A549 (cell line): ENCODE data around the gene ZNF317. TPM values are rescaled to one million over a fixed set of nuclear protein-coding genes. Genes with fewer than 3 reads are reported as not detected.

Experiments used
- ATAC-seq, 2 experiments: fragments of 200-7000 bp in 1 of 2; fragments of >200 bp in 1 of 2; cut with Nextera tagmentation in 1 of 2; cut with Tn5 transposase in 1 of 2; 3 replicates each; pipeline versions ENCODE4 v1.8.0 to v1.9.1; 2018 to 2020; ENCODE audit warnings: mild to moderate bottlenecking in 1 of 2, moderate library complexity in 1 of 2
- CTCF ChIA-PET: fragments of 300-600 bp; sonication (Branson Sonifier 250); formaldehyde crosslinking; extraction: SDS; loops from one replicate; lab custom pipeline; 2021; ENCODE audit warnings: antibody characterized with exemption, inconsistent platforms; lab: Yijun Ruan, JAX
- POLR2A ChIA-PET: fragments of 350-600 bp; formaldehyde crosslinking; extraction: SDS; loops from one replicate; lab custom pipeline; 2021; ENCODE audit warnings: antibody characterized with exemption, inconsistent platforms; lab: Yijun Ruan, JAX
- DNase-seq, 2 experiments: peaks; one replicate each; pipeline versions ENCODE4 v3.0.0 to v3.0.0-alpha.2; 2011 to 2016; ENCODE audit warnings: low read depth in 1 of 2, low spot score in 1 of 2
- FAIRE-seq: peaks from 2 replicates; lab custom pipeline; 2011; peaks lifted over from hg19 to GRCh38; lab: Jason Lieb, UNC
- H3K27ac ChIP-seq, 2 experiments: fragments of >200 bp; sonication (Bioruptor Twin); formaldehyde crosslinking; 3 replicates each; pipeline ENCODE4 v1.5.1; 2016 to 2017
- H3K4me1 ChIP-seq: fragments of >200 bp; sonication (Bioruptor Twin); formaldehyde crosslinking; 3 replicates; pipeline ENCODE4 v1.6.1; 2016
- H3K4me2 ChIP-seq: fragments of >200 bp; sonication (Bioruptor Twin); formaldehyde crosslinking; 3 replicates; pipeline ENCODE4 v1.6.1; 2016
- H3K4me3 ChIP-seq: fragments of >200 bp; sonication (Bioruptor Twin); formaldehyde crosslinking; 3 replicates; pipeline ENCODE4 v1.5.1; 2016
- H3K9me3 ChIP-seq: fragments of >200 bp; sonication (Bioruptor Twin); formaldehyde crosslinking; 3 replicates; pipeline ENCODE4 v1.6.1; 2016
- CBX2 ChIP-seq: fragments of 200-600 bp; sonication (generic); IDR thresholded peaks from 2 replicates; pipeline ENCODE4 v1.6.1; 2016; ENCODE audit warnings: low read depth, mild to moderate bottlenecking, borderline replicate concordance
- CEBPB ChIP-seq, 2 experiments: fragments of >200 bp in 1 of 2; sonication (Bioruptor Twin) in 1 of 2; formaldehyde crosslinking in 1 of 2; IDR thresholded peaks; 2 replicates each; pipeline ENCODE4 v1.6.1; 2012 to 2016
- CHD2 ChIP-seq: fragments of 150-350 bp; IDR thresholded peaks from 2 replicates; pipeline ENCODE4 v1.6.1; 2014; ENCODE audit warnings: low read length; ENCODE audit not compliant: partially characterized antibody
- CHD4 ChIP-seq: fragments of 200-600 bp; sonication (generic); IDR thresholded peaks from 2 replicates; pipeline ENCODE4 v1.6.1; 2016; ENCODE audit warnings: antibody characterized with exemption, mild to moderate bottlenecking, borderline replicate concordance
- EHMT2 ChIP-seq: fragments of 200-600 bp; sonication (generic); IDR thresholded peaks from 2 replicates; pipeline ENCODE4 v1.6.1; 2016; ENCODE audit warnings: antibody characterized with exemption, low read depth, mild to moderate bottlenecking, moderate library complexity
- ESRRA ChIP-seq: fragments of 150-350 bp; IDR thresholded peaks from 2 replicates; pipeline ENCODE4 v1.6.1; 2014; ENCODE audit warnings: mild to moderate bottlenecking, low read length, borderline replicate concordance
- FOSL2 ChIP-seq, 2 experiments: fragments of 450-650 bp in 1 of 2; fragments of >200 bp in 1 of 2; sonication (Bioruptor Twin) in 1 of 2; formaldehyde crosslinking; IDR thresholded peaks; 2 replicates each; pipeline versions ENCODE4 v1.5.0 to v1.6.1; 2016 to 2020; ENCODE audit warnings: mild to moderate bottlenecking in 1 of 2, moderate library complexity in 1 of 2
- FOXS1 ChIP-seq: fragments of 250-450 bp; sonication (Bioruptor Pico); IDR thresholded peaks from 2 replicates; pipeline ENCODE4 v1.5.0; 2020; ENCODE audit warnings: mild to moderate bottlenecking, moderate library complexity
- HOXB13 ChIP-seq: fragments of 250-450 bp; sonication (Bioruptor Pico); IDR thresholded peaks from 2 replicates; pipeline ENCODE4 v1.5.0; 2020; ENCODE audit warnings: low read depth, mild to moderate bottlenecking, moderate library complexity
- NR3C1 ChIP-seq: fragments of >200 bp; sonication (Bioruptor Twin); formaldehyde crosslinking; IDR thresholded peaks from 3 replicates; pipeline ENCODE4 v1.6.1; 2017
- PHF8 ChIP-seq: fragments of 200-600 bp; sonication (generic); IDR thresholded peaks from 2 replicates; pipeline ENCODE4 v1.6.1; 2016; ENCODE audit warnings: low read depth, mild to moderate bottlenecking, antibody characterized with exemption, moderate library complexity, borderline replicate concordance
- POLR2A ChIP-seq: IDR thresholded peaks from 2 replicates; pipeline ENCODE4 v1.6.1; 2012; ENCODE audit warnings: mild to moderate bottlenecking, low read length
- POLR2AphosphoS2 ChIP-seq: conservative IDR thresholded peaks from 2 replicates; pipeline ENCODE4 v1.6.1; 2012; ENCODE audit warnings: low read length, improper control_type of control experiment, inconsistent platforms
- RCOR1 ChIP-seq: fragments of 150-350 bp; IDR thresholded peaks from 2 replicates; pipeline ENCODE4 v1.6.1; 2014; ENCODE audit warnings: antibody characterized with exemption, low read length, low read depth
- RFX5 ChIP-seq: fragments of 450-650 bp; IDR thresholded peaks from 2 replicates; pipeline ENCODE4 v1.7.1; 2014; ENCODE audit warnings: antibody characterized with exemption, mild to moderate bottlenecking, moderate library complexity
- SREBF2 ChIP-seq: fragments of 450-650 bp; IDR thresholded peaks from 2 replicates; pipeline ENCODE4 v1.6.1; 2014; ENCODE audit warnings: mild to moderate bottlenecking, moderate library complexity
- TFCP2L1 ChIP-seq: fragments of 250-450 bp; sonication (Bioruptor Pico); IDR thresholded peaks from 2 replicates; pipeline ENCODE4 v1.5.0; 2021; ENCODE audit warnings: mild to moderate bottlenecking
- ZC3H11A ChIP-seq: fragments of 450-650 bp; IDR thresholded peaks from 2 replicates; pipeline ENCODE4 v1.6.1; 2014; ENCODE audit warnings: antibody characterized with exemption, mild to moderate bottlenecking
- ZNF302 ChIP-seq: fragments of 250-450 bp; sonication (Bioruptor Pico); IDR thresholded peaks from 2 replicates; pipeline ENCODE4 v1.9.0; 2021; ENCODE audit warnings: inconsistent platforms, mild to moderate bottlenecking, moderate library complexity
- WGBS: methylation state at CpG from one replicate; pipeline ENCODE4 v1.1.6; 2017; ENCODE audit errors: missing lambda C conversion rate; 5-methylcytosine and 5-hydroxymethylcytosine counted together
- polyA plus RNA-seq, 4 experiments: library from polyadenylated mRNA; depleted of rRNA in 3 of 4; stranded (reverse); fragments of >200 nt; fragmentation: RNase III in 1 of 4; extraction: RNeasy Plus Mini Kit Qiagen cat#74134 plus additional on column Dnase treatment in 1 of 4; gene quantifications; 2 replicates in 3 of 4; 3 replicates in 1 of 4; pipeline ENCODE4 v1.2.3, GENCODE V29; 2011 to 2017
- TF ChIP-seq, protein P1 (sequence below): fragments of 150-350 bp; IDR thresholded peaks from 2 replicates; pipeline ENCODE4 v1.6.1; 2014; ENCODE audit warnings: low read depth, mild to moderate bottlenecking, low read length
- TF ChIP-seq, protein P2 (sequence below): fragments of 250-450 bp; sonication (Bioruptor Pico); IDR thresholded peaks from 2 replicates; pipeline ENCODE4 v1.5.0; 2021; ENCODE audit warnings: mild to moderate bottlenecking, moderate library complexity, borderline replicate concordance
- TF ChIP-seq, protein P3 (sequence below): fragments of 250-450 bp; sonication (Bioruptor Pico); IDR thresholded peaks from 2 replicates; pipeline ENCODE4 v1.5.0; 2020; ENCODE audit warnings: low read depth, mild to moderate bottlenecking, moderate library complexity
- TF ChIP-seq, protein P4 (sequence below): IDR thresholded peaks from 2 replicates; pipeline ENCODE4 v1.6.1; 2012; ENCODE audit warnings: low read depth, borderline replicate concordance
- TF ChIP-seq, protein P5 (sequence below): fragments of >200 bp; sonication (Bioruptor Twin); formaldehyde crosslinking; IDR thresholded peaks from 3 replicates; pipeline ENCODE4 v1.5.1; 2016
- TF ChIP-seq, protein P6 (sequence below): fragments of 450-650 bp; IDR thresholded peaks from 2 replicates; pipeline ENCODE4 v1.6.1; 2014; ENCODE audit warnings: antibody characterized with exemption
- TF ChIP-seq, protein P7 (sequence below): IDR thresholded peaks from 2 replicates; pipeline ENCODE4 v1.6.1; 2012
- TF ChIP-seq, protein P8 (sequence below): fragments of >200 bp; sonication (Bioruptor Twin); formaldehyde crosslinking; IDR thresholded peaks from 2 replicates; pipeline ENCODE4 v1.6.1; 2016

ZNF317 gene
- polyA plus RNA-seq, 2 of the 4 experiments (the other 2 are of a cell fraction): 16.3 to 21.8 TPM

DNA sequence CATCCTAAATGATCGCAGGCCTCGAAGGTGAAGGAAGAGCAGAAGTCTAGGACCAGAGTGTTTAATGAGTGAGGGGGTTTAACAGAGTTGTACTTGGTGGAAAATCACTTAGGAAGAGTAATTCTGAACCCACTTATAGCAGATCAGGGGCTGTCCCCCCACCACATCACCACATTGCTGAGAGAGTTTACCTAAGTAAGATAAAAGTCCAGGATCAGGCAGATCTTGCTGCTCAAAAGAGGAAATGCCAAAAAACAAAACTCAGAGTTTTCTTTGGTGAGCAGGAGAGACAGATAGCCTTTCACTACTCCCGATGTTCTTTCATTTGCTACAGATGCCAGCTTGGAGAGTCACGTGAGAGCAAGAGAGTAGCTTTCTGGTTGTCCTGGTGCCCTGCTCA, 15.4 kb downstream of the ZNF317 start:
- ChIA-PET POLR2A (no interaction called here), CTCF (no interaction called here)
- Histone ChIP-seq H3K27ac (no peak overlapping the region), H3K4me1 (no peaks in the 10 kb centered on the region), H3K4me3 (no peak overlapping the region), H3K4me2 (no peak overlapping the region), H3K9me3 (peaks cover 92% of the 10 kb centered on the region)
- TF ChIP-seq ESRRA (no peak), NR3C1 (no peak), PHF8 (no peak), TFCP2L1 (CRISPR knock-in tag) (no peak), RCOR1 (no peak), ZC3H11A (no peak), POLR2AphosphoS2 (no peak), CBX2 (no peak), HOXB13 (CRISPR knock-in tag) (no peak), CHD2 (no peak), FOXS1 (no peak), CEBPB (IDR thresholded peaks at IDR 0.05) (no peak), CHD4 (no peak), RFX5 (no peak), SREBF2 (no peak)
- TF ChIP-seq, protein P1, sequence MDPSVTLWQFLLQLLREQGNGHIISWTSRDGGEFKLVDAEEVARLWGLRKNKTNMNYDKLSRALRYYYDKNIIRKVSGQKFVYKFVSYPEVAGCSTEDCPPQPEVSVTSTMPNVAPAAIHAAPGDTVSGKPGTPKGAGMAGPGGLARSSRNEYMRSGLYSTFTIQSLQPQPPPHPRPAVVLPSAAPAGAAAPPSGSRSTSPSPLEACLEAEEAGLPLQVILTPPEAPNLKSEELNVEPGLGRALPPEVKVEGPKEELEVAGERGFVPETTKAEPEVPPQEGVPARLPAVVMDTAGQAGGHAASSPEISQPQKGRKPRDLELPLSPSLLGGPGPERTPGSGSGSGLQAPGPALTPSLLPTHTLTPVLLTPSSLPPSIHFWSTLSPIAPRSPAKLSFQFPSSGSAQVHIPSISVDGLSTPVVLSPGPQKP: no peak
- TF ChIP-seq, protein P2, sequence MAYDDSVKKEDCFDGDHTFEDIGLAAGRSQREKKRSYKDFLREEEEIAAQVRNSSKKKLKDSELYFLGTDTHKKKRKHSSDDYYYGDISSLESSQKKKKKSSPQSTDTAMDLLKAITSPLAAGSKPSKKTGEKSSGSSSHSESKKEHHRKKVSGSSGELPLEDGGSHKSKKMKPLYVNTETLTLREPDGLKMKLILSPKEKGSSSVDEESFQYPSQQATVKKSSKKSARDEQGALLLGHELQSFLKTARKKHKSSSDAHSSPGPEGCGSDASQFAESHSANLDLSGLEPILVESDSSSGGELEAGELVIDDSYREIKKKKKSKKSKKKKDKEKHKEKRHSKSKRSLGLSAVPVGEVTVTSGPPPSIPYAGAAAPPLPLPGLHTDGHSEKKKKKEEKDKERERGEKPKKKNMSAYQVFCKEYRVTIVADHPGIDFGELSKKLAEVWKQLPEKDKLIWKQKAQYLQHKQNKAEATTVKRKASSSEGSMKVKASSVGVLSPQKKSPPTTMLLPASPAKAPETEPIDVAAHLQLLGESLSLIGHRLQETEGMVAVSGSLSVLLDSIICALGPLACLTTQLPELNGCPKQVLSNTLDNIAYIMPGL (CRISPR knock-in tag): no peak
- TF ChIP-seq, protein P3, sequence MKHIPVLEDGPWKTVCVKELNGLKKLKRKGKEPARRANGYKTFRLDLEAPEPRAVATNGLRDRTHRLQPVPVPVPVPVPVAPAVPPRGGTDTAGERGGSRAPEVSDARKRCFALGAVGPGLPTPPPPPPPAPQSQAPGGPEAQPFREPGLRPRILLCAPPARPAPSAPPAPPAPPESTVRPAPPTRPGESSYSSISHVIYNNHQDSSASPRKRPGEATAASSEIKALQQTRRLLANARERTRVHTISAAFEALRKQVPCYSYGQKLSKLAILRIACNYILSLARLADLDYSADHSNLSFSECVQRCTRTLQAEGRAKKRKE (CRISPR knock-in tag): no peak
- no peak for DNase-seq
- 94% methylated on average over 4 of the region's 4 CpGs for WGBS
- no peak for FAIRE-seq
- ATAC-seq: no peak

DNA sequence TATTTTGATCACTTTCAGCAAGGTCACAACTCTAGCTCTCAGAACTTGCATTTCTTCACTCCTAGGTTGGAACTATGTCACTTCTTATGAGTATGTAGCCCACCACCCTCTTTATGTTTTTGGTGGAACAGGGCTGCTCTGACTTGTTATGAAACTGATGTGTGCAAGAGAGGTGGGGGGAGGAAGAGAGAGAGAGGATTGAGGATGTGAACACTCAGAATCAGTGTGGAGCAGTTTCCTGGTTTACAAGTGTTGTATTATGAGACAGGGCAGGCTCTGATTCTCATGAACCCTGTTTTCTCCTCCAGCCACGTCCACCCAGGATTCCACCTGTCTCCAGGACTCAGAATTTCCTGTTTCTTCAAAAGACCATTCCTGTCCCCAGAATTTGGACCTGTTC, 16.1 kb downstream of the ZNF317 start:
- no peak for ATAC-seq
- Histone ChIP-seq H3K4me2 (no peak overlapping the region), H3K27ac (no peak overlapping the region), H3K4me1 (no peaks in the 10 kb centered on the region), H3K4me3 (no peak overlapping the region), H3K9me3 (peaks cover 92% of the 10 kb centered on the region)
- ChIA-PET CTCF (no interaction called here), POLR2A (no interaction called here)
- no peak for FAIRE-seq
- DNase-seq: no peak
- TF ChIP-seq POLR2A (no peak), SREBF2 (no peak), RFX5 (no peak), CEBPB (IDR thresholded peaks at IDR 0.05) (no peak), RCOR1 (no peak), EHMT2 (no peak), FOSL2 (IDR thresholded peaks at IDR 0.05) (no peak), FOSL2 (CRISPR knock-in tag; IDR thresholded peaks at IDR 0.05) (no peak), ZNF302 (CRISPR knock-in tag) (no peak)
- TF ChIP-seq, protein P4, sequence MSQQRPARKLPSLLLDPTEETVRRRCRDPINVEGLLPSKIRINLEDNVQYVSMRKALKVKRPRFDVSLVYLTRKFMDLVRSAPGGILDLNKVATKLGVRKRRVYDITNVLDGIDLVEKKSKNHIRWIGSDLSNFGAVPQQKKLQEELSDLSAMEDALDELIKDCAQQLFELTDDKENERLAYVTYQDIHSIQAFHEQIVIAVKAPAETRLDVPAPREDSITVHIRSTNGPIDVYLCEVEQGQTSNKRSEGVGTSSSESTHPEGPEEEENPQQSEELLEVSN: no peak
- TF ChIP-seq, protein P5, sequence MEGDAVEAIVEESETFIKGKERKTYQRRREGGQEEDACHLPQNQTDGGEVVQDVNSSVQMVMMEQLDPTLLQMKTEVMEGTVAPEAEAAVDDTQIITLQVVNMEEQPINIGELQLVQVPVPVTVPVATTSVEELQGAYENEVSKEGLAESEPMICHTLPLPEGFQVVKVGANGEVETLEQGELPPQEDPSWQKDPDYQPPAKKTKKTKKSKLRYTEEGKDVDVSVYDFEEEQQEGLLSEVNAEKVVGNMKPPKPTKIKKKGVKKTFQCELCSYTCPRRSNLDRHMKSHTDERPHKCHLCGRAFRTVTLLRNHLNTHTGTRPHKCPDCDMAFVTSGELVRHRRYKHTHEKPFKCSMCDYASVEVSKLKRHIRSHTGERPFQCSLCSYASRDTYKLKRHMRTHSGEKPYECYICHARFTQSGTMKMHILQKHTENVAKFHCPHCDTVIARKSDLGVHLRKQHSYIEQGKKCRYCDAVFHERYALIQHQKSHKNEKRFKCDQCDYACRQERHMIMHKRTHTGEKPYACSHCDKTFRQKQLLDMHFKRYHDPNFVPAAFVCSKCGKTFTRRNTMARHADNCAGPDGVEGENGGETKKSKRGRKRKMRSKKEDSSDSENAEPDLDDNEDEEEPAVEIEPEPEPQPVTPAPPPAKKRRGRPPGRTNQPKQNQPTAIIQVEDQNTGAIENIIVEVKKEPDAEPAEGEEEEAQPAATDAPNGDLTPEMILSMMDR: no peak
- TF ChIP-seq, protein P6, sequence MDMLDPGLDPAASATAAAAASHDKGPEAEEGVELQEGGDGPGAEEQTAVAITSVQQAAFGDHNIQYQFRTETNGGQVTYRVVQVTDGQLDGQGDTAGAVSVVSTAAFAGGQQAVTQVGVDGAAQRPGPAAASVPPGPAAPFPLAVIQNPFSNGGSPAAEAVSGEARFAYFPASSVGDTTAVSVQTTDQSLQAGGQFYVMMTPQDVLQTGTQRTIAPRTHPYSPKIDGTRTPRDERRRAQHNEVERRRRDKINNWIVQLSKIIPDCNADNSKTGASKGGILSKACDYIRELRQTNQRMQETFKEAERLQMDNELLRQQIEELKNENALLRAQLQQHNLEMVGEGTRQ: no peak
- TF ChIP-seq, protein P7, sequence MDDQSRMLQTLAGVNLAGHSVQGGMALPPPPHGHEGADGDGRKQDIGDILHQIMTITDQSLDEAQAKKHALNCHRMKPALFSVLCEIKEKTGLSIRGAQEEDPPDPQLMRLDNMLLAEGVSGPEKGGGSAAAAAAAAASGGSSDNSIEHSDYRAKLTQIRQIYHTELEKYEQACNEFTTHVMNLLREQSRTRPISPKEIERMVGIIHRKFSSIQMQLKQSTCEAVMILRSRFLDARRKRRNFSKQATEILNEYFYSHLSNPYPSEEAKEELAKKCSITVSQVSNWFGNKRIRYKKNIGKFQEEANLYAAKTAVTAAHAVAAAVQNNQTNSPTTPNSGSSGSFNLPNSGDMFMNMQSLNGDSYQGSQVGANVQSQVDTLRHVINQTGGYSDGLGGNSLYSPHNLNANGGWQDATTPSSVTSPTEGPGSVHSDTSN: no peak
- TF ChIP-seq, protein P8, sequence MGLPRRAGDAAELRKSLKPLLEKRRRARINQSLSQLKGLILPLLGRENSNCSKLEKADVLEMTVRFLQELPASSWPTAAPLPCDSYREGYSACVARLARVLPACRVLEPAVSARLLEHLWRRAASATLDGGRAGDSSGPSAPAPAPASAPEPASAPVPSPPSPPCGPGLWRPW: no peak
- WGBS: 84% methylated on average over 1 of the region's 1 CpG
